ENCODE results near the gene GCKR. TPM values are rescaled to one million over a fixed set of nuclear protein-coding genes. Genes with fewer than 3 reads are reported as not detected.

Gene GCKR
- 0.73 TPM in 1 of 2 replicates, not detected in the other for total RNA-seq

GRCh38 chr2:27496357-27497287 lies at the start of gene GCKR:
Gene GCKR (plus strand): TSS chr2:27496839. CDS start chr2:27496905, 66 bp downstream.

GRCh38 chr2:27489498-27490397 lies 6.9 kb upstream of the GCKR start, which contains the start of gene IFT172:
Gene IFT172 (minus strand): TSS chr2:27489743. CDS start chr2:27489653, 90 bp downstream.

GRCh38 chr2:27494944-27495554 lies 1.6 kb upstream of the GCKR start, which contains the start of gene FNDC4:
Gene FNDC4 (minus strand): TSS chr2:27495200. CDS start chr2:27494679, 521 bp downstream.

Small RNA genes lying within 50 kb of the gene (small RNA-seq; reads per million reads assigned to genes)
- not detected for gene RNU6-986P

Other genes starting within 250 kb of the GCKR start
- gene SLC30A3, start 233.8 kb upstream of the GCKR start, total RNA-seq, result not detected in 2 replicates
- gene DNAJC5G, start 221.4 kb upstream of the GCKR start, total RNA-seq, result not detected in 2 replicates
- not detected in 2 replicates for gene TRIM54, start 214.4 kb upstream of the GCKR start, total RNA-seq
- 0.59 and 0.73 TPM in 2 replicates for gene UCN, start 188.4 kb upstream of the GCKR start, total RNA-seq
- gene MPV17, start 173.7 kb upstream of the GCKR start, total RNA-seq, result 88.8 and 100 TPM in 2 replicates
- gene GTF3C2, start 140.1 kb upstream of the GCKR start, total RNA-seq, result 40.4 and 54.9 TPM in 2 replicates
- gene EIF2B4, start 126.5 kb upstream of the GCKR start, total RNA-seq, result 26.2 and 28.3 TPM in 2 replicates
- 134 and 139 TPM in 2 replicates for gene SNX17, start 126.2 kb upstream of the GCKR start, total RNA-seq
- 5.7 and 6.6 TPM in 2 replicates for gene ZNF513, start 116.1 kb upstream of the GCKR start, total RNA-seq
- 73.5 and 102 TPM in 2 replicates for gene PPM1G, start 87.2 kb upstream of the GCKR start, total RNA-seq
- 89.7 and 101 TPM in 2 replicates for gene NRBP1, start 68.2 kb upstream of the GCKR start, total RNA-seq
- gene KRTCAP3, start 54.5 kb upstream of the GCKR start, total RNA-seq, result 0.39 TPM in 1 of 2 replicates, not detected in the other
- gene IFT172, start 7.1 kb upstream of the GCKR start, total RNA-seq, result 26.6 and 27.6 TPM in 2 replicates
- gene FNDC4, start 1.6 kb upstream of the GCKR start, total RNA-seq, result 8.4 and 11.0 TPM in 2 replicates
- gene ZNF512, start 86.2 kb downstream of the GCKR start, total RNA-seq, result 16.5 and 22.7 TPM in 2 replicates
- gene CCDC121, start 132.2 kb downstream of the GCKR start, total RNA-seq, result 0.73 and 1.2 TPM in 2 replicates
- gene GPN1, start 132.2 kb downstream of the GCKR start, total RNA-seq, result 29.4 and 33.4 TPM in 2 replicates
- 20.3 and 31.2 TPM in 2 replicates for gene SUPT7L, start 166.8 kb downstream of the GCKR start, total RNA-seq
- 17.3 and 24.0 TPM in 2 replicates for gene SLC4A1AP, start 167.1 kb downstream of the GCKR start, total RNA-seq